Measurements from ENCODE around the gene SRCIN1.

Gene SRCIN1

GRCh38 chr17:38598536-38598935 lies 7.2 kb downstream of the SRCIN1 start:
- Histone ChIP-seq H3K27me3 (peaks cover 100% of the 10 kb centered on the region), H3K4me3 (ENCODE audit: low read depth in 1 of 2, low read length in 1 of 2) (no peak overlapping the region), H3K9me3 (no peaks in the 10 kb centered on the region), H3K36me3 (no peaks in the 10 kb centered on the region), H3K27ac (no peak overlapping the region), H3K4me1 (ENCODE audit: control insufficient read depth in 1 of 2, insufficient read depth in 1 of 2, low read depth in 1 of 2, low read length in 1 of 2) (no peaks in the 10 kb centered on the region)
- no peak for TF ChIP-seq CTCF (IDR thresholded peaks at IDR 0.05)

GRCh38 chr17:38597375-38597774 lies 8.4 kb downstream of the SRCIN1 start:
- TF ChIP-seq CTCF (IDR thresholded peaks at IDR 0.05) = no peak
- Histone ChIP-seq H3K4me3 (ENCODE audit: low read depth in 1 of 2, low read length in 1 of 2) (no peak overlapping the region), H3K27me3 (peaks cover 100% of the 10 kb centered on the region), H3K36me3 (no peaks in the 10 kb centered on the region), H3K9me3 (no peaks in the 10 kb centered on the region), H3K4me1 (ENCODE audit: control insufficient read depth in 1 of 2, insufficient read depth in 1 of 2, low read depth in 1 of 2, low read length in 1 of 2) (peaks cover under 1% of the 10 kb centered on the region in 2 experiments), H3K27ac (no peak overlapping the region)

GRCh38 chr17:38596651-38597050 lies 9.1 kb downstream of the SRCIN1 start:
- no peak for TF ChIP-seq CTCF (IDR thresholded peaks at IDR 0.05)
- Histone ChIP-seq H3K9me3 (no peaks in the 10 kb centered on the region), H3K36me3 (no peaks in the 10 kb centered on the region), H3K4me3 (ENCODE audit: low read depth in 1 of 2, low read length in 1 of 2) (no peak overlapping the region), H3K4me1 (ENCODE audit: control insufficient read depth in 1 of 2, insufficient read depth in 1 of 2, low read depth in 1 of 2, low read length in 1 of 2) (peaks cover 8% of the 10 kb centered on the region in 2 experiments), H3K27ac (no peak overlapping the region), H3K27me3 (peaks cover 100% of the 10 kb centered on the region)

- Histone ChIP-seq H3K4me1 (ENCODE audit: control insufficient read depth in 1 of 2, insufficient read depth in 1 of 2, low read depth in 1 of 2, low read length in 1 of 2) (peaks cover 15% of the 10 kb centered on the region in 2 experiments), H3K4me3 (ENCODE audit: low read depth in 1 of 2, low read length in 1 of 2) (no peak overlapping the region), H3K36me3 (no peaks in the 10 kb centered on the region), H3K9me3 (no peaks in the 10 kb centered on the region), H3K27me3 (peaks cover 96% of the 10 kb centered on the region), H3K27ac (no peak overlapping the region)
- no peak for TF ChIP-seq CTCF (IDR thresholded peaks at IDR 0.05)
These were observed 9.9 kb downstream of the SRCIN1 start for GRCh38 chr17:38595892-38596291.

- TF ChIP-seq CTCF (IDR thresholded peaks at IDR 0.05) = no peak
- no peaks in the 10 kb centered on the region for H3K9me3 ChIP-seq
- peaks cover 96% of the 10 kb centered on the region for H3K27me3 ChIP-seq
- H3K36me3 ChIP-seq = no peaks in the 10 kb centered on the region
- no peak overlapping the region for H3K27ac ChIP-seq
- peaks cover 16 to 17% of the 10 kb centered on the region in 2 experiments for H3K4me1 ChIP-seq (ENCODE audit: control insufficient read depth in 1 of 2, insufficient read depth in 1 of 2, low read depth in 1 of 2, low read length in 1 of 2)
- H3K4me3 ChIP-seq (ENCODE audit: low read depth in 1 of 2, low read length in 1 of 2) = no peak overlapping the region
These were observed 11.6 kb downstream of the SRCIN1 start for GRCh38 chr17:38594152-38594551.

- peaks cover 16 to 17% of the 10 kb centered on the region in 2 experiments for H3K4me1 ChIP-seq (ENCODE audit: control insufficient read depth in 1 of 2, insufficient read depth in 1 of 2, low read depth in 1 of 2, low read length in 1 of 2)
- no peaks in the 10 kb centered on the region for H3K36me3 ChIP-seq
- H3K9me3 ChIP-seq = no peaks in the 10 kb centered on the region
- no peak overlapping the region for H3K4me3 ChIP-seq (ENCODE audit: low read depth in 1 of 2, low read length in 1 of 2)
- H3K27me3 ChIP-seq = peaks cover 96% of the 10 kb centered on the region
- H3K27ac ChIP-seq = no peak overlapping the region
- TF ChIP-seq CTCF (IDR thresholded peaks at IDR 0.05) = no peak
These were observed 13.3 kb downstream of the SRCIN1 start for GRCh38 chr17:38592487-38592886.
